Naive thymus-derived CD8-positive, alpha-beta T cell (primary cell): ENCODE results near the gene OTOG. TPM values are rescaled to one million over a fixed set of nuclear protein-coding genes. Genes with fewer than 3 reads are reported as not detected.

Experiments used
- ATAC-seq, 2 donors: fragments of 150-1000 bp; cut with Tn5 transposase in 1 of 2; sonication (Bioruptor Pico), chemical (Tn5 transposase) in 1 of 2; 1 replicate in 1 of 2; 2 replicates in 1 of 2; pipeline ENCODE4 v1.10.0; 2021; ENCODE audit warnings: mild to moderate bottlenecking in 2 of 2, moderate library complexity in 2 of 2
- POLR2A ChIA-PET: fragments of 350-600 bp; sonication (Branson Sonifier 250); formaldehyde crosslinking; loops from one replicate; lab custom pipeline; 2021; ENCODE audit warnings: antibody characterized with exemption; lab: Charles Lee
- DNase-seq, 10 donors: peaks; one replicate each; pipeline versions ENCODE4 v3.0.0 to v3.0.0-alpha.2; 2020 to 2022
- H3K27ac Mint-ChIP-seq, 10 donors: one replicate each; pipeline ENCODE4 v1.8.0; 2020 to 2022; ENCODE audit warnings: mild to moderate bottlenecking in 10 of 10, mixed read lengths in 10 of 10, moderate library complexity in 4 of 10, inconsistent platforms in 1 of 10
- H3K27me3 Mint-ChIP-seq, 5 donors: one replicate each; pipeline ENCODE4 v1.8.0; 2021 to 2022; ENCODE audit warnings: mixed read lengths in 5 of 5
- H3K36me3 Mint-ChIP-seq, 3 donors: one replicate each; pipeline ENCODE4 v1.8.0; 2020 to 2022; ENCODE audit warnings: mixed read lengths in 3 of 3, mild to moderate bottlenecking in 2 of 3, inconsistent platforms in 1 of 3
- H3K4me1 Mint-ChIP-seq, 4 donors: one replicate each; pipeline ENCODE4 v1.8.0; 2021 to 2022; ENCODE audit warnings: mixed read lengths in 4 of 4
- H3K4me3 Mint-ChIP-seq, 10 donors: one replicate each; pipeline ENCODE4 v1.8.0; 2020 to 2022; ENCODE audit warnings: mild to moderate bottlenecking in 10 of 10, mixed read lengths in 10 of 10, moderate library complexity in 6 of 10, inconsistent platforms in 1 of 10
- H3K9me3 Mint-ChIP-seq, 9 donors: one replicate each; pipeline ENCODE4 v1.8.0; 2020 to 2022; ENCODE audit warnings: mixed read lengths in 9 of 9, mild to moderate bottlenecking in 3 of 9, inconsistent platforms in 1 of 9, moderate library complexity in 1 of 9
- polyA plus RNA-seq, 3 donors: library from polyadenylated mRNA; unstranded; fragments of 300-500 nt; fragmentation: Illumina TruSeq; gene quantifications; one replicate each; pipeline ENCODE4 v1.2.3, GENCODE V29; 2021
- total RNA-seq, 8 experiments: library from RNA in 2 of 8; stranded (reverse) in 2 of 8; gene quantifications; one replicate each; pipeline ENCODE4 v1.2.3 and lab custom pipeline; 2021 to 2026

The OTOG gene
- total and polyA plus RNA-seq, 5 experiments from 2014 or later, result not detected

- DNase-seq, result no peak
- peaks cover 24 to 71% (median 52%) of the 10 kb centered on the region in 5 donors for H3K27me3 Mint-ChIP-seq
- peaks cover 2 to 39% (median 19%) of the 10 kb centered on the region in 9 donors for H3K9me3 Mint-ChIP-seq
- ATAC-seq, result no peak
- no peak overlapping the region for H3K4me3 Mint-ChIP-seq
- peaks cover 0 to 3% (median 0%) of the 10 kb centered on the region in 4 donors for H3K4me1 Mint-ChIP-seq
- POLR2A ChIA-PET, result no interaction called here
- peaks cover 0 to 30% (median 2%) of the 10 kb centered on the region in 3 donors for H3K36me3 Mint-ChIP-seq
- no peak overlapping the region for H3K27ac Mint-ChIP-seq
Measured at GRCh38 chr11:17651681-17652080, 104.6 kb downstream of the OTOG start.

GRCh38 chr11:17652556-17652955, 105.5 kb downstream of the OTOG start:
- ATAC-seq (no peak), DNase-seq (no peak)
- Mint-ChIP-seq H3K4me1 (peaks cover 0 to 2% (median 0%) of the 10 kb centered on the region in 4 donors), H3K9me3 (peaks cover under 1 to 34% (median 17%) of the 10 kb centered on the region in 9 donors), H3K4me3 (no peak overlapping the region), H3K36me3 (peaks cover 0 to 25% (median 2%) of the 10 kb centered on the region in 3 donors), H3K27ac (no peak overlapping the region), H3K27me3 (peaks cover 18 to 66% (median 44%) of the 10 kb centered on the region in 5 donors)
- POLR2A ChIA-PET, result no interaction called here

- DNase-seq, result no peak
- Mint-ChIP-seq H3K9me3 (peaks cover 0 to 26% (median 13%) of the 10 kb centered on the region in 9 donors), H3K4me1 (peaks cover 0 to 2% (median 0%) of the 10 kb centered on the region in 4 donors), H3K4me3 (no peak overlapping the region), H3K36me3 (peaks cover 0 to 17% (median 2%) of the 10 kb centered on the region in 3 donors), H3K27me3 (peaks cover 15 to 66% (median 44%) of the 10 kb centered on the region in 5 donors), H3K27ac (no peak overlapping the region)
- ATAC-seq, result no peak
- POLR2A ChIA-PET, result no interaction called here
Measured at GRCh38 chr11:17653611-17654010, 106.6 kb downstream of the OTOG start.

DNA sequence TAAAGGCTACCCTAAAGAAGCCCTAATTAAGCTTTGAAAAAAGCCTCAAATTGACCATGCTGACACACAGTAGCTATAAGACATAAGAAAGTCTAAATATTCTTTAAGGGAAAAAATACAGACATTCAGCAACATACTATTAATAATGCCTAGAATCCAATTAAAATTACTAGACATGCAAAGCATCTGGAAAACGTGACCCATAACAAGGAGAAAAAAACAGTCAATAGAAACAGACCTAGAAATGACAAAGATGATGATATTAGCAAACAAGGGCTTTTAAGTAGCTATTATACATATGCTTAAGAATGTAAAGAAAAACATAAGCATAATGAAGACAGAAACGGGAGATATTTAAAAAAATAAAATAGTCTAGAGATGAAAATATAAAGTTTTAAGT, 108.6 kb downstream of the OTOG start:
- Mint-ChIP-seq H3K36me3 (peaks cover 0 to 17% (median 2%) of the 10 kb centered on the region in 3 donors), H3K4me1 (no peaks in the 10 kb centered on the region), H3K4me3 (no peak overlapping the region), H3K27me3 (peaks cover 6 to 56% (median 29%) of the 10 kb centered on the region in 5 donors), H3K9me3 (peaks cover 0 to 21% (median 13%) of the 10 kb centered on the region in 9 donors), H3K27ac (no peak overlapping the region)
- POLR2A ChIA-PET, result no interaction called here
- DNase-seq (no peak), ATAC-seq (no peak)

DNA sequence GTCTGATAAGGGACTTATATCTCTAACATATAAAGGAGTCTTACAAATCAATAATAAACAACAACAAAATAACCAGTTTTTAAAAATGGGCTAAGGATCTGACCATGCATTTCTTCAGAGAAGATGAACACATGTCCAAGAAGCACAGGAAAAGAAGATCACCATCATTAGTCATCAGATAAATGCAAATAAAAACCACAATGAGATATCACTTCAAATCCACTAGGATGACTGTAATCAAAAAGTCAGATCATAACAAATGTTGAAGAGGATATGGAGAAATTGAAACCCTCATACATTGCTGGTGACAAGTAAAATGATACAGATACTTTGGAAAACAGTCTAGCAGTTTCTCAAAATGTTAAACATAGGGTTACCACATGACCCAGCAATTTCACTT, 111.2 kb downstream of the OTOG start:
- Mint-ChIP-seq H3K4me1 (no peaks in the 10 kb centered on the region), H3K27me3 (peaks cover 8 to 40% (median 15%) of the 10 kb centered on the region in 5 donors), H3K9me3 (peaks cover 0 to 21% (median 12%) of the 10 kb centered on the region in 9 donors), H3K4me3 (no peak overlapping the region), H3K36me3 (peaks cover 0 to 17% (median 2%) of the 10 kb centered on the region in 3 donors), H3K27ac (no peak overlapping the region)
- POLR2A ChIA-PET, result no interaction called here
- DNase-seq (no peak), ATAC-seq (no peak)

DNA sequence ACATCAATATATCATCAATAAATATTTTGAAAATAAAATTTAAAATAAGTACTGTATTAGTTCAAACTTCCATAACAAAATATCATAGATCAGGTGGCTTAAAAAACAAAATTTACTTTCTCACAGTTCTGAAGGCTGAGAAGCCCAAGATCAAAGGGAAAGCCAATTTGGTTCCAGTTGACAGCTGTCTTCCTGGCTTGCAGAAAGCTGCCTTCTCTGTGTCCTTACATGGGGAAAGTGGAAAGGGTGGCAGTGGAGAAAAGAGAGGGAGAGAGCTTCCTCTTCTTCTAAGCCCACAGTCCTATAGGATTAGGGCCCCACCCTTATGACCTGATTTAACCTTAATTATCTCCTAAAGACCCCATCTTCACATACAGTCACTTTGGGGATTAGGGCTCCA, 121.1 kb downstream of the OTOG start:
- H3K27me3 Mint-ChIP-seq, result peaks cover 13 to 35% (median 18%) of the 10 kb centered on the region in 5 donors
- H3K9me3 Mint-ChIP-seq, result peaks cover 0 to 14% (median 3%) of the 10 kb centered on the region in 9 donors
- DNase-seq (no peak), ATAC-seq (no peak)
- POLR2A ChIA-PET, result no interaction called here
- H3K4me1 Mint-ChIP-seq, result no peaks in the 10 kb centered on the region
- H3K27ac Mint-ChIP-seq, result no peak overlapping the region
- no peaks in the 10 kb centered on the region for H3K36me3 Mint-ChIP-seq
- H3K4me3 Mint-ChIP-seq, result no peak overlapping the region

- Mint-ChIP-seq H3K27ac (no peak overlapping the region), H3K4me1 (no peaks in the 10 kb centered on the region), H3K27me3 (peaks cover 19 to 41% (median 24%) of the 10 kb centered on the region in 5 donors), H3K4me3 (no peak overlapping the region), H3K36me3 (peaks cover 0 to 22% (median 8%) of the 10 kb centered on the region in 3 donors), H3K9me3 (peaks cover 11 to 34% (median 26%) of the 10 kb centered on the region in 9 donors)
- POLR2A ChIA-PET, result no interaction called here
- DNase-seq (no peak), ATAC-seq (no peak)
Measured at GRCh38 chr11:17672469-17672868, 125.4 kb downstream of the OTOG start.

DNA sequence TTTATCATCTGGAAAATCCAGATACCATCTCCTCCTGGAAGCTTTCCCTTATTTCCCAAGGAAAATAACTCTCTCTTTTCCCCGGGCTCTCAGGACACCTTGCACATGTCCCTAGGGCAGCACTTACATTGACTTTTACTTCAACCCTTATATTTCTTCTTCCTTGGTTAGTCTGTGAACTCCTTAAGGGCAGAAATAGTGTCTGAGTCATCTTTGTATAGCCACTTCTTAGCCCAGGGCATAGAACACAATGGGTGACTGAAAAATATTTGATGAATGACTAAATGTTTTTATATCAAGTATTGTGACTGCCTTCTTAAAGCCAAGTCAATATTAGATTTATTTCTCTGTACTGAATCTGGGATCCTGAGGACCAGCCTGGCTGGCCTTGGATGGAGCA, 126.9 kb downstream of the OTOG start:
- ATAC-seq (no peak), DNase-seq (no peak)
- Mint-ChIP-seq H3K27me3 (peaks cover 20 to 41% (median 22%) of the 10 kb centered on the region in 5 donors), H3K4me1 (no peaks in the 10 kb centered on the region), H3K36me3 (peaks cover 0 to 22% (median 8%) of the 10 kb centered on the region in 3 donors), H3K9me3 (peaks cover 11 to 38% (median 26%) of the 10 kb centered on the region in 9 donors), H3K27ac (no peak overlapping the region), H3K4me3 (no peak overlapping the region)
- POLR2A ChIA-PET, result no interaction called here

GRCh38 chr11:17682848-17683247, 135.8 kb downstream of the OTOG start:
- Mint-ChIP-seq H3K9me3 (peaks cover 0 to 7% (median 0%) of the 10 kb centered on the region in 9 donors), H3K36me3 (no peaks in the 10 kb centered on the region), H3K27me3 (peaks cover 10 to 58% (median 24%) of the 10 kb centered on the region in 5 donors), H3K27ac (no peak overlapping the region), H3K4me1 (no peaks in the 10 kb centered on the region), H3K4me3 (no peak overlapping the region)
- DNase-seq, result no peak
- POLR2A ChIA-PET, result no interaction called here
- ATAC-seq, result no peak

DNA sequence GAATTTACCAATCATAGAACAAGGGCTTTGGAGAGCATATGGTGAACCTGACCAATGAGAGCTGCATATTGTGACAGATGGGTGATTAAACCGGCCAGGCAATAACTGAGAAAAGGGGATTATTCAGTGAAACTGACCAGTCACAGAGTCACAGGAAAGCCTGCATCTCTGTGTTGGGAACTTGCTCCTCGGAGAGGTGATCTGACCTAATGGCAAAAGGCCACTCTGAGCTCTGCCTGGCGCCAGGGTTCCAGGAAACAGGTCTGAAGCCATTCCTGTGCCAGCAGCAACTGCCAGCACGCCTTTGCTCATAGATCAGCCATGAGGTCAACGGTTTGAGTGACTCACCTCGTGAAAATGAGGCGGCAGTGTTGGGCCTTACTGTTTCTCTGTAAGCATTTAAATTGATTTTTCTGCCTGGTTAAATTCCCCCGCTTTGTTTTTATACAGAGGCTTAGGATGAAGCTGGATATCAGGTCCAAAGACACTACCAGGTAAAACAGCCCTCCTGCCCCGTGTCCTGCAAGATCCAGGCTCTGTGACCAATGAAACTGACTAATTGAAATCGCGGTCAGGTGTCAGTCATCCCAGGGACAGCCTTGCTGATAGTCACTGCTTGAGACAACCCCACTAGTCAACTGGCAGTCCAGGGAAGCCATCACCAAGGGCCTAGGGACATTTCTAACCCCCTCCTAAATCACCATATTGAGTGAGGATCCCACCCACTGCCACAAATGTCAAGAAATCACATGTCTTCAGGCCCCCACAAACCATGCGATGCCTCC, 136.5 kb downstream of the OTOG start:
- DNase-seq (no peak), ATAC-seq (no peak)
- no peaks in the 10 kb centered on the region for H3K36me3 Mint-ChIP-seq
- no peak overlapping the region for H3K27ac Mint-ChIP-seq
- peaks cover 0 to 6% (median 0%) of the 10 kb centered on the region in 9 donors for H3K9me3 Mint-ChIP-seq
- no peak overlapping the region for H3K4me3 Mint-ChIP-seq
- POLR2A ChIA-PET, result no interaction called here
- H3K27me3 Mint-ChIP-seq, result peaks cover 10 to 58% (median 26%) of the 10 kb centered on the region in 5 donors
- H3K4me1 Mint-ChIP-seq, result no peaks in the 10 kb centered on the region

GRCh38 chr11:17684550-17684949, 137.5 kb downstream of the OTOG start:
- Mint-ChIP-seq H3K9me3 (peaks cover 0 to 3% (median 0%) of the 10 kb centered on the region in 9 donors), H3K27ac (no peak overlapping the region), H3K4me1 (no peaks in the 10 kb centered on the region), H3K27me3 (peaks cover 7 to 58% (median 26%) of the 10 kb centered on the region in 5 donors), H3K4me3 (no peak overlapping the region), H3K36me3 (no peaks in the 10 kb centered on the region)
- POLR2A ChIA-PET, result no interaction called here
- DNase-seq (no peak), ATAC-seq (no peak)

DNA sequence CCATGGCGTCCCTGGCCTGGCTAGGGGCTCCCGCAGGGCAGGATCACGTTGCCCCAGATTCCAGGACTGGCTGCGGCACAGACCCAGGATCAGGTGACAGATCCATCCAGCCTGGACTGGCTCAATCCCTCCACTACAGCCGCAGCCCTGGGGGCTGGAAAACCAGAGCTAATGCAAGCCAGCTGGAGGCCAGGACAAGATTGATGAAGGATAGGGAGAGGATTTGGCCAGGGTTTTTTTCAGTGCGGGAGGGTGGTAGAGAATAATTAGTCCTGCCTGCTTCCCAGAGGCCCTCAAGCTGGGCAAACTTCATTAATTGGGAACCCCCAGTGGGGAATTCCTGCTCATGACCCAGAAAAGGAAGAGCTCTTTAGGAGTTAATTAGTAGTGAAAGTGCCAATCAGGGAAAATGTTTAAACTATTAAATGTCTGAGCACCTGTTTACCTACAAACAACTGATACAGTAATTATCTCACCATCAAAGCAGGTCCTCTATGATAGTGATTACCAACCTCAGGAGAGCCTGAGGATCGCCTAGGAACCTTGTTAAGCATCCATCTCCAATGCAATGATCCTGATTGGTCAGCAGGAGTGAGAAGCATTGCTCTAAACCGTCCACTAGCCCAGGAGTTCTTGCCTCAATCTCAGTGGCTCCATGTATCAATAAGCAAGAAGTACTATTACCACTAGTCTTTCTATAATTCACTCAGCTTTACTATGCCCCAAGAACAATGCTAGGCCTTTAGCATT, 139.3 kb downstream of the OTOG start:
- Mint-ChIP-seq H3K27me3 (peaks cover 8 to 57% (median 23%) of the 10 kb centered on the region in 5 donors), H3K9me3 (peaks cover 0 to 3% (median 0%) of the 10 kb centered on the region in 9 donors), H3K4me3 (no peak overlapping the region), H3K4me1 (no peaks in the 10 kb centered on the region), H3K36me3 (no peaks in the 10 kb centered on the region), H3K27ac (no peak overlapping the region)
- DNase-seq (no peak), ATAC-seq (no peak)
- POLR2A ChIA-PET, result no interaction called here
